K562 (cell line): ENCODE measurements around the gene GCG. TPM values are rescaled to one million over a fixed set of nuclear protein-coding genes. Genes with fewer than 3 reads are reported as not detected.

ENCODE experiments used
- ATAC-seq: fragments of 200-7000 bp; cut with Tn5 transposase; 3 replicates; pipeline ENCODE4 v1.9.1; 2020; ENCODE audit warnings: moderate library complexity
- BruUV-seq: library from RNA; stranded (reverse); fragments of 400-500 nt; replicated peaks from 2 replicates; lab custom pipeline; 2021; lab: Mats Ljungman, UMichigan
- CTCF ChIA-PET: fragments of 300-600 bp; formaldehyde crosslinking; extraction: SDS; loops from one replicate; lab custom pipeline; 2021; ENCODE audit warnings: low intra/inter-chr PET ratio; lab: Yijun Ruan, JAX
- POLR2A ChIA-PET: fragments of 300-600, 350-650 bp; sonication (Branson Sonifier 250); formaldehyde crosslinking; extraction: SDS; loops from one replicate; lab custom pipeline; 2021; ENCODE audit warnings: antibody characterized with exemption, inconsistent platforms; lab: Yijun Ruan, JAX
- DNase-seq, 4 experiments: peaks; one replicate each; pipeline versions ENCODE4 v3.0.0 to v3.0.0-alpha.2; 2011 to 2018; ENCODE audit warnings: low spot score in 3 of 4, mixed read lengths in 3 of 4; ENCODE audit errors: extremely low read depth in 1 of 4
- FAIRE-seq: peaks from 2 replicates; lab custom pipeline; 2011; peaks lifted over from hg19 to GRCh38; lab: Jason Lieb, UNC
- H2AFZ ChIP-seq: 2 replicates; pipeline ENCODE4 v1.6.0; 2011; ENCODE audit warnings: low read depth, low read length, control low read depth, inconsistent platforms
- H3K27ac ChIP-seq: fragments of 200-600 bp; 3 replicates; pipeline ENCODE4 v1.8.0; 2011; ENCODE audit warnings: low read depth, mild to moderate bottlenecking, control low read depth, inconsistent platforms, low read length, moderate library complexity, mixed read lengths; ENCODE audit errors: extremely low read depth
- H3K27me3 ChIP-seq, 2 experiments: fragments of 300-600 bp in 1 of 2; 2 replicates in 1 of 2; 3 replicates in 1 of 2; pipeline versions ENCODE4 v1.6.0 to v1.8.0; 2011; ENCODE audit warnings: inconsistent platforms in 2 of 2, low read length in 2 of 2, mild to moderate bottlenecking in 1 of 2, mixed read lengths in 1 of 2, moderate library complexity in 1 of 2; ENCODE audit not compliant: control insufficient read depth in 2 of 2, insufficient read depth in 2 of 2
- H3K36me3 ChIP-seq: fragments of 300-600 bp; 3 replicates; pipeline ENCODE4 v1.8.0; 2011; ENCODE audit warnings: mild to moderate bottlenecking, low read length, inconsistent platforms; ENCODE audit not compliant: control insufficient read depth, insufficient read depth
- H3K4me1 ChIP-seq, 2 experiments: fragments of 200-600 bp in 1 of 2; replicated peaks in 1 of 2; 2 replicates in 1 of 2; 3 replicates in 1 of 2; pipeline versions ENCODE4 v1.5.1 to v1.8.0; 2011; ENCODE audit warnings: inconsistent platforms in 2 of 2, low read length in 2 of 2, mild to moderate bottlenecking in 1 of 2, mixed read lengths in 1 of 2, moderate library complexity in 1 of 2; ENCODE audit not compliant: control insufficient read depth in 2 of 2, insufficient read depth in 2 of 2
- H3K4me2 ChIP-seq: 2 replicates; pipeline ENCODE4 v1.6.1; 2011; ENCODE audit warnings: low read length, control low read depth, inconsistent platforms, mixed read lengths; ENCODE audit not compliant: insufficient read depth
- H3K4me3 ChIP-seq: fragments of 200-600 bp; sonication (generic), shearing (Covaris generic); 2 replicates; pipeline ENCODE4 v1.5.1; 2016; ENCODE audit warnings: control low read depth, inconsistent platforms
- H3K79me2 ChIP-seq: fragments of 200-600 bp; 3 replicates; pipeline ENCODE4 v1.8.0; 2011; ENCODE audit warnings: low read length, inconsistent platforms; ENCODE audit not compliant: control insufficient read depth, insufficient read depth
- H3K9ac ChIP-seq, 2 experiments: 2 replicates each; pipeline versions ENCODE4 v1.6.0 to v1.6.1; 2011; ENCODE audit warnings: low read depth in 2 of 2, low read length in 2 of 2, control low read depth in 1 of 2, inconsistent platforms in 1 of 2, mild to moderate bottlenecking in 1 of 2, mixed read lengths in 1 of 2; ENCODE audit not compliant: insufficient read depth in 1 of 2
- H3K9me1 ChIP-seq: one replicate; pipeline ENCODE4 v1.6.0; 2011; ENCODE audit warnings: inconsistent platforms, mild to moderate bottlenecking, low read length, moderate library complexity; ENCODE audit not compliant: control insufficient read depth, insufficient read depth
- H3K9me3 ChIP-seq: replicated peaks from 2 replicates; pipeline ENCODE4 v1.5.1; 2011; ENCODE audit warnings: low read depth, low read length, inconsistent platforms; ENCODE audit not compliant: control insufficient read depth, insufficient read depth
- H4K20me1 ChIP-seq: replicated peaks from 2 replicates; pipeline ENCODE4 v1.6.1; 2011; ENCODE audit warnings: low read length, inconsistent platforms, mixed read lengths; ENCODE audit not compliant: control insufficient read depth, insufficient read depth
- ARID3A ChIP-seq: IDR thresholded peaks from 2 replicates; pipeline ENCODE4 v1.6.1; 2012; ENCODE audit warnings: low read depth, low read length, improper control_type of control experiment, borderline replicate concordance
- ELF2 ChIP-seq: fragments of 250-450 bp; sonication (Bioruptor Pico); IDR thresholded peaks from 2 replicates; pipeline ENCODE4 v1.5.0; 2021; ENCODE audit warnings: mild to moderate bottlenecking
- GTF2F1 ChIP-seq: IDR thresholded peaks from 2 replicates; pipeline ENCODE4 v1.6.1; 2011; ENCODE audit warnings: low read depth, low read length, improper control_type of control experiment
- TEAD1 ChIP-seq, 2 experiments: fragments of 450-650 bp in 1 of 2; sonication (generic) in 1 of 2; formaldehyde crosslinking; IDR thresholded peaks; 2 replicates each; pipeline versions ENCODE4 v1.4.0 to v1.8.0; 2020 to 2022; ENCODE audit warnings: mild to moderate bottlenecking in 2 of 2, missing genetic modification reagents in 1 of 2
- WGBS: fragments of 100-300 bp; shearing (Covaris generic); methylation state at CpG from one replicate; pipeline ENCODE4 v1.1.6; 2016; ENCODE audit warnings: low coverage, mixed read lengths; ENCODE audit not compliant: insufficient coverage; ENCODE audit errors: missing lambda C conversion rate; 5-methylcytosine and 5-hydroxymethylcytosine counted together
- in situ Hi-C: fragments of 300-500 bp; cut with MboI; formaldehyde crosslinking; loops from 4 replicates; pipeline ENCODE4 v1.15.0; 2018; ENCODE audit warnings: inconsistent platforms, mixed read lengths
- intact Hi-C: fragments of 100-400 bp; cut with micrococcal nuclease; formaldehyde crosslinking; loops from 2 replicates; pipeline ENCODE4 v1.14.2; 2022
- polyA plus RNA-seq, 8 experiments: library from polyadenylated mRNA; depleted of rRNA in 4 of 8; stranded (reverse) in 5 of 8; unstranded in 3 of 8; fragments of >200 nt; fragmentation: Nextera tagmentation in 2 of 8; fragmentation: Illumina TruSeq in 1 of 8; extraction: Ambion mirVana in 2 of 8; extraction: Trizol in 1 of 8; gene quantifications; 2 replicates each; pipeline versions ENCODE4 v1.2.1 to v1.2.3, GENCODE V29; 2011 to 2014; ENCODE audit warnings: inconsistent platforms in 1 of 8, missing spikeins in 1 of 8
- total RNA-seq, 7 experiments: library from RNA; depleted of rRNA in 6 of 7; stranded (reverse); fragments of >200 nt in 6 of 7; fragmentation: Illumina TruSeq in 2 of 7; extraction: Trizol in 2 of 7; gene quantifications; 2 replicates each; pipeline versions ENCODE4 v1.2.1 to v1.2.3, GENCODE V29; 2011 to 2021; ENCODE audit warnings: low replicate concordance in 1 of 7

GCG gene
- total and polyA plus RNA-seq, 9 of the 15 experiments (the other 6 are each of a cell fraction or from before 2014, with no cell fraction given) = not detected

GRCh38 chr2:162138310-162138709, 13.7 kb downstream of the GCG start (continued):
- TF ChIP-seq GTF2F1 (no peak), ARID3A (no peak)

GRCh38 chr2:162127422-162127821, 24.6 kb downstream of the GCG start:
- ATAC-seq = no peak
- intact Hi-C loops (loop anchor here (10.0 kb wide), 1 partner anchor 873 kb away; no protein-coding TSS in a partner anchor), in situ Hi-C loops (loop anchor here (25.0 kb wide), 1 partner anchor 865 kb away; no protein-coding TSS in a partner anchor)
- no peaks in the 10 kb centered on the region for H3K27me3 ChIP-seq
- ChIA-PET CTCF (no interaction called here), POLR2A (no interaction called here)
- no peak overlapping the region for H3K27ac ChIP-seq
- WGBS = 0% methylated on average over 2 of the region's 2 CpGs
- H3K4me1 ChIP-seq = no peaks in the 10 kb centered on the region
- FAIRE-seq = no peak
- no TSS peak for BruUV-seq
- no peak overlapping the region for H3K4me2 ChIP-seq
- DNase-seq = no peak
- H4K20me1 ChIP-seq = no peaks in the 10 kb centered on the region
- H3K9me3 ChIP-seq = no peaks in the 10 kb centered on the region
- H2AFZ ChIP-seq = no peak overlapping the region
- H3K9me1 ChIP-seq = no peaks in the 10 kb centered on the region
- no peaks in the 10 kb centered on the region for H3K79me2 ChIP-seq
- no peak for TF ChIP-seq ELF2 (CRISPR knock-in tag)
- TF ChIP-seq TEAD1 (CRISPR knock-in tag; IDR thresholded peaks at IDR 0.05) = peak in 1 of 2 experiments; percentile 71; a peak in 1 of 4 replicates
- no peaks in the 10 kb centered on the region for H3K36me3 ChIP-seq
- no peak overlapping the region for H3K4me3 ChIP-seq
- H3K9ac ChIP-seq = no peak overlapping the region
